Right lobe of liver (tissue), 6 donors: ENCODE measurements around the gene SGCG. TPM values are rescaled to one million over a fixed set of nuclear protein-coding genes. Genes with fewer than 3 reads are reported as not detected.
A peak's percentile ranks its signal among the peaks of the same experiment; 100 is the strongest.
"Not testable (repeated sequence)": the region's sequence is repeated elsewhere in the genome, so short reads cannot be mapped to it uniquely, and the experiment has no call there.

Experiments used
- ATAC-seq, 4 donors: fragments of 200-7000 bp; cut with Tn5 transposase; one replicate each; pipeline ENCODE4 v1.9.1; 2020; ENCODE audit warnings: mild to moderate bottlenecking in 4 of 4, moderate library complexity in 4 of 4
- DNase-seq, 3 donors: peaks; one replicate each; pipeline ENCODE4 v3.0.0-alpha.2; 2020
- H3K27ac ChIP-seq, 3 donors: fragments of 200-600 bp; one replicate each; pipeline ENCODE4 v1.8.0; 2022
- H3K27me3 ChIP-seq, 2 donors: fragments of 200-600 bp; one replicate each; pipeline ENCODE4 v1.8.0; 2022
- H3K36me3 ChIP-seq, 4 donors: fragments of 200-600 bp; sonication (generic) in 1 of 4; one replicate each; pipeline versions ENCODE4 v1.5.1 to v1.8.0; 2017 to 2022; ENCODE audit warnings: control low read depth in 1 of 4
- H3K4me1 ChIP-seq, 4 donors: fragments of 200-600 bp; sonication (generic) in 1 of 4; one replicate each; pipeline versions ENCODE4 v1.5.1 to v1.8.0; 2017 to 2022; ENCODE audit warnings: control low read depth in 1 of 4
- H3K4me3 ChIP-seq, 3 donors: fragments of 200-600 bp; one replicate each; pipeline ENCODE4 v1.8.0; 2022
- H3K9me3 ChIP-seq, 4 donors: fragments of 200-600 bp; sonication (generic) in 1 of 4; one replicate each; pipeline versions ENCODE4 v1.5.1 to v1.8.0; 2017 to 2022; ENCODE audit warnings: control low read depth in 1 of 4
- CTCF ChIP-seq, 4 donors: fragments of 200-600 bp in 3 of 4; fragments of 450-650 bp in 1 of 4; IDR thresholded peaks; one replicate each; pipeline versions ENCODE4 v1.5.1 to v1.8.0; 2016 to 2022; ENCODE audit warnings: antibody characterized with exemption in 4 of 4, mild to moderate bottlenecking in 2 of 4
- POLR2A ChIP-seq: fragments of 450-650 bp; IDR thresholded peaks from one replicate; pipeline ENCODE4 v1.6.1; 2017; ENCODE audit warnings: antibody characterized with exemption, mild to moderate bottlenecking
- WGBS: methylation state at CpG from one replicate; pipeline ENCODE4 v1.1.6; 2018; ENCODE audit warnings: low coverage, low lambda C conversion rate; ENCODE audit not compliant: insufficient coverage; ENCODE audit errors: missing lambda C conversion rate; 5-methylcytosine and 5-hydroxymethylcytosine counted together
- intact Hi-C, 2 donors: fragments of 100-400 bp; cut with DNase I; formaldehyde crosslinking; loops; one replicate each; pipeline versions ENCODE4 v1.11.2 to v1.14.1; 2022
- long read RNA-seq: library from polyadenylated mRNA; unstranded; transcript quantifications from one replicate; pipeline ENCODE4 v2.0.0, GENCODE V29; 2019
- total RNA-seq, 6 experiments: library from RNA; depleted of rRNA in 2 of 6; stranded (reverse); fragments of >200 nt in 2 of 6; fragmentation: NEBNext Ultra II Directional in 3 of 6; extraction: Animal tissue kit (Norgen Biotek cat#: 25700) in 3 of 6; gene quantifications; one replicate each; pipeline versions ENCODE4 v1.1.0 to v1.2.4, GENCODE V29; 2016 to 2023
- donor health status: DM: no; HTN: yes; CAD: no.
- donor health status: DM: no; HTN: no; CAD: no.
- donor health status: DM: no; HTN: no; CAD: no.
- donor health status: DM: no; HTN: yes; CAD: no.
- donor health status: DM: no; HTN: yes; CAD: no.

Gene SGCG
- not detected for total RNA-seq
- long read RNA-seq: 0 reads

GRCh38 chr13:23180711-23181110, at the start of gene SGCG:
TSS of gene SGCG (plus strand) at chr13:23180979. CDS start at chr13:23203695, 22,716 bp downstream.
- intact Hi-C loops: no loop called here
- no peaks in the 10 kb centered on the region for H3K27me3 ChIP-seq
- no peaks in the 10 kb centered on the region for H3K4me1 ChIP-seq
- TF ChIP-seq CTCF (IDR thresholded peaks at IDR 0.05) (no peak), POLR2A (no peak)
- ATAC-seq (no peak), DNase-seq (no peak)
- H3K9me3 ChIP-seq: no peaks in the 10 kb centered on the region
- H3K27ac ChIP-seq: no peak within 1 kb of the TSS
- no peak within 1 kb of the TSS for H3K4me3 ChIP-seq
- 44% methylated on average over 6 of the region's 6 CpGs for WGBS
- no peaks in the 10 kb centered on the region for H3K36me3 ChIP-seq

- 71% methylated on average over 1 of the region's 5 CpGs for WGBS
- Histone ChIP-seq H3K4me3 (no peak overlapping the region), H3K9me3 (no peaks in the 10 kb centered on the region), H3K27ac (no peak overlapping the region), H3K27me3 (no peaks in the 10 kb centered on the region), H3K36me3 (no peaks in the 10 kb centered on the region), H3K4me1 (no peaks in the 10 kb centered on the region)
- no peak for TF ChIP-seq CTCF (IDR thresholded peaks at IDR 0.05)
- TF ChIP-seq POLR2A: no peak
- intact Hi-C loops: no loop called here
- ATAC-seq (peak in 1 of 4 donors; percentile 19), DNase-seq (no peak)
Observed at GRCh38 chr13:23134542-23134941, 46.2 kb upstream of the SGCG start.

- Histone ChIP-seq H3K27ac (no peak overlapping the region), H3K4me3 (no peak overlapping the region), H3K36me3 (no peaks in the 10 kb centered on the region), H3K27me3 (no peaks in the 10 kb centered on the region), H3K9me3 (no peaks in the 10 kb centered on the region), H3K4me1 (no peaks in the 10 kb centered on the region)
- 53% methylated on average over 2 of the region's 2 CpGs for WGBS
- DNase-seq (no peak), ATAC-seq (no peak)
- intact Hi-C loops: no loop called here
- no peak for TF ChIP-seq POLR2A
- TF ChIP-seq CTCF (IDR thresholded peaks at IDR 0.05): no peak
Observed at GRCh38 chr13:23140492-23140891, 40.3 kb upstream of the SGCG start.

- H3K27me3 ChIP-seq: no peaks in the 10 kb centered on the region
- H3K36me3 ChIP-seq: no peaks in the 10 kb centered on the region
- ATAC-seq: peak in 1 of 4 donors; percentile 25
- TF ChIP-seq CTCF (IDR thresholded peaks at IDR 0.05): no peak
- no peak for TF ChIP-seq POLR2A
- 40% methylated on average over 1 of the region's 24 CpGs for WGBS
- H3K4me1 ChIP-seq: no peaks in the 10 kb centered on the region
- H3K4me3 ChIP-seq: no peak overlapping the region
- H3K9me3 ChIP-seq: no peaks in the 10 kb centered on the region
- intact Hi-C loops: no loop called here
- no peak for DNase-seq
- H3K27ac ChIP-seq: no peak overlapping the region
Observed at GRCh38 chr13:23141964-23142363, 38.8 kb upstream of the SGCG start.

- H3K4me1 ChIP-seq, DNase-seq, intact Hi-C loops, H3K36me3 ChIP-seq, H3K9me3 ChIP-seq, ATAC-seq, H3K4me3 ChIP-seq, H3K27me3 ChIP-seq, H3K27ac ChIP-seq: not testable (repeated sequence)
- 52% methylated on average over 6 of the region's 7 CpGs for WGBS
Observed at GRCh38 chr13:23142607-23143006, 38.2 kb upstream of the SGCG start.
